Esophagus muscularis mucosa (tissue), 4 donors: ENCODE measurements around the gene NPLOC4. TPM values are rescaled to one million over a fixed set of nuclear protein-coding genes. Genes with fewer than 3 reads are reported as not detected.

Experiments used
- DNase-seq: peaks from one replicate; pipeline ENCODE4 v3.0.0-alpha.2; 2017; ENCODE audit errors: extremely low spot score
- H3K27ac ChIP-seq, 4 donors: fragments of 200-600 bp; sonication (generic); replicated peaks in 1 of 4; 1 replicate in 3 of 4; 2 replicates in 1 of 4; pipeline ENCODE4 v1.5.1; 2016 to 2019; ENCODE audit warnings: mild to moderate bottlenecking in 1 of 4
- H3K27me3 ChIP-seq, 4 donors: fragments of 200-600 bp; sonication (generic); one replicate each; pipeline versions ENCODE4 v1.5.1 to v1.6.0; 2016 to 2019
- H3K36me3 ChIP-seq, 4 donors: fragments of 200-600 bp; sonication (generic); one replicate each; pipeline ENCODE4 v1.5.1; 2016 to 2019
- H3K4me1 ChIP-seq, 4 donors: fragments of 200-600 bp; sonication (generic); one replicate each; pipeline ENCODE4 v1.5.1; 2016 to 2019
- H3K4me3 ChIP-seq, 4 donors: fragments of 200-600 bp; sonication (generic); 1 replicate in 2 of 4; 2 replicates in 2 of 4; pipeline ENCODE4 v1.5.1; 2016 to 2019; ENCODE audit warnings: mild to moderate bottlenecking in 4 of 4, moderate library complexity in 1 of 4
- H3K9me3 ChIP-seq, 4 donors: fragments of 200-600 bp; sonication (generic); 1 replicate in 3 of 4; 2 replicates in 1 of 4; pipeline ENCODE4 v1.5.1; 2016 to 2019
- EP300 ChIP-seq: sonication (generic); formaldehyde crosslinking; IDR thresholded peaks from one replicate; pipeline ENCODE4 v1.6.1; 2017; ENCODE audit warnings: antibody characterized with exemption
- POLR2A ChIP-seq: fragments of 450-650 bp; IDR thresholded peaks from one replicate; pipeline ENCODE4 v1.6.1; 2017; ENCODE audit warnings: antibody characterized with exemption, moderate library complexity, mild to moderate bottlenecking, low read depth
- POLR2AphosphoS5 ChIP-seq, 2 donors: sonication (generic); formaldehyde crosslinking; IDR thresholded peaks; one replicate each; pipeline ENCODE4 v1.6.1; 2017; ENCODE audit warnings: antibody characterized with exemption in 2 of 2
- WGBS: methylation state at CpG from one replicate; pipeline ENCODE4 v1.1.5; 2018; 5-methylcytosine and 5-hydroxymethylcytosine counted together
- intact Hi-C: fragments of 100-400 bp; cut with DNase I; formaldehyde crosslinking; loops from one replicate; pipeline ENCODE4 v1.15.1; 2023
- total RNA-seq, 4 donors: library from RNA; depleted of rRNA; stranded (reverse); fragments of >200 nt; gene quantifications; one replicate each; pipeline versions ENCODE4 v1.1.0 to v1.2.1, GENCODE V29; 2016
- TF ChIP-seq, protein P1 (sequence below), 3 experiments: fragments of 200-600 bp in 2 of 3; fragments of 450-650 bp in 1 of 3; sonication (generic) in 2 of 3; IDR thresholded peaks; one replicate each; pipeline ENCODE4 v1.5.1; 2017 to 2019; ENCODE audit warnings: antibody characterized with exemption in 3 of 3, mild to moderate bottlenecking in 2 of 3, moderate library complexity in 1 of 3

NPLOC4 gene
- total RNA-seq, 4 donors from 2014 or later = 58.1 to 86.6 (median 65.7) TPM

DNA sequence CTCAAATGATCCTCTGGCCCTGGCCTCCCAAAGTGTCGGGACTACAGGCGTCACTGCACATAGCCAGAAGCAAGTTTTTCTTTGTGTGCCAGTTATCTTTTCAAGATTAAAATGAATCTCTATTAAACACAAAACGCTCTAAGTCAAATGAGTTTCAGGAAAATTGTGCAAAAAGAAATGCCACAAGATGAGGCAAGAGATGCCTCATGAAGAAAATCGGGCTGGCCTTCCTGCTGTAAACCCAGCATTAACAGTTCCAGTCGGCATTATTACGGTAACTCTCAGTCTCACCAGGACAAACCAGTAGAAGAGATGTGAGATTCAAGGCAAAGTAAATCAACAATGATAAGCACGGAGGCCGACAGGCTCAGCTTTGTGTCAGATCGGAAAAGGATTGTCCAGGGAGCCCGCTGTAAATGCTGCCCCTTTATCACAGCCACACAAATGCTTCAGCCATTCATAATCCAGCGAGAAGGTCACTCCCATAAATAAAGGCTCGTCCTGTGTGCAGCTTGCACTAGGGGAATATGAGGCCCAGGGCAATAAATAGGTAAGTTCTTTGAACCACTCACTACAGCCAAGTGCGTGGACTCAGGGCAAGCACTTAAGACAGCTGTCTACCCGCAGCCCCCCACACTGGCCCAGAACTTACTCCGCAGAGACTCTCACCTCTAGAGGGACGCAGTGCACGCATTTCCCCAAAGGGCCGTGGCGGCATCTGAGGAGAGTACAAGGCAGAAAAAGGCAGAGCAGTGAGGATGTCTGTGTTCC lies 27.2 kb downstream of the NPLOC4 start:
- Histone ChIP-seq H3K9me3 (no peaks in the 10 kb centered on the region), H3K4me3 (no peak overlapping the region), H3K4me1 (peaks cover 13 to 23% (median 17%) of the 10 kb centered on the region in 4 donors), H3K27me3 (no peaks in the 10 kb centered on the region), H3K36me3 (peaks cover 53 to 88% (median 83%) of the 10 kb centered on the region in 4 donors), H3K27ac (no peak overlapping the region)
- 87% methylated on average over 19 of the region's 19 CpGs for WGBS
- no peak for TF ChIP-seq EP300
- TF ChIP-seq, protein P1, sequence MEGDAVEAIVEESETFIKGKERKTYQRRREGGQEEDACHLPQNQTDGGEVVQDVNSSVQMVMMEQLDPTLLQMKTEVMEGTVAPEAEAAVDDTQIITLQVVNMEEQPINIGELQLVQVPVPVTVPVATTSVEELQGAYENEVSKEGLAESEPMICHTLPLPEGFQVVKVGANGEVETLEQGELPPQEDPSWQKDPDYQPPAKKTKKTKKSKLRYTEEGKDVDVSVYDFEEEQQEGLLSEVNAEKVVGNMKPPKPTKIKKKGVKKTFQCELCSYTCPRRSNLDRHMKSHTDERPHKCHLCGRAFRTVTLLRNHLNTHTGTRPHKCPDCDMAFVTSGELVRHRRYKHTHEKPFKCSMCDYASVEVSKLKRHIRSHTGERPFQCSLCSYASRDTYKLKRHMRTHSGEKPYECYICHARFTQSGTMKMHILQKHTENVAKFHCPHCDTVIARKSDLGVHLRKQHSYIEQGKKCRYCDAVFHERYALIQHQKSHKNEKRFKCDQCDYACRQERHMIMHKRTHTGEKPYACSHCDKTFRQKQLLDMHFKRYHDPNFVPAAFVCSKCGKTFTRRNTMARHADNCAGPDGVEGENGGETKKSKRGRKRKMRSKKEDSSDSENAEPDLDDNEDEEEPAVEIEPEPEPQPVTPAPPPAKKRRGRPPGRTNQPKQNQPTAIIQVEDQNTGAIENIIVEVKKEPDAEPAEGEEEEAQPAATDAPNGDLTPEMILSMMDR (IDR thresholded peaks at IDR 0.05) = no peak
- no peak for TF ChIP-seq POLR2AphosphoS5 (IDR thresholded peaks at IDR 0.05)
- TF ChIP-seq POLR2A = no peak
- intact Hi-C loops = no loop called here
- DNase-seq = no peak

DNA sequence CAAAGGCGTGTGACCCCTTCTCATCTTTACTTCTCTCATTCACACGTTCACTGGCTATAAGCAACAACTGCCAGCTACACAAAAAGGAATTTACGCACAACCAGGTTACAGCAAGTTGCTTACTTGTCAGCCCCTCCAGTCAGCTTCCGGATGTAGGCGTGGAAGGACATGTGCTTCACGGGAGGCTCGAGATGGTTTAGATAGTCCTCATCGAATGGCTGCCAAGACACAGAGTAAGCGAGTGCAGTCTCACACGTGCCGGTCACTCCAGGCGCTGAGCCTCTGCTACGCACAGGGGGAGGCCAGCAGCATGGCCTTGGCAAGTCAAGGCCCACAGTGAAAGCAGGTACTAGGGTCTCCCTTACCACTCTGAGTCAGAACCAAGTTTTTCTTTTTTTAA lies 28.3 kb downstream of the NPLOC4 start:
- Histone ChIP-seq H3K4me1 (peaks cover 3 to 11% (median 6%) of the 10 kb centered on the region in 4 donors), H3K27ac (no peak overlapping the region), H3K36me3 (peaks cover 64 to 96% (median 91%) of the 10 kb centered on the region in 4 donors), H3K27me3 (no peaks in the 10 kb centered on the region), H3K9me3 (no peaks in the 10 kb centered on the region), H3K4me3 (no peak overlapping the region)
- no peak for DNase-seq
- intact Hi-C loops = no loop called here
- WGBS = 93% methylated on average over 12 of the region's 13 CpGs
- TF ChIP-seq EP300 = no peak
- TF ChIP-seq POLR2AphosphoS5 (IDR thresholded peaks at IDR 0.05) = no peak
- TF ChIP-seq, protein P1 (IDR thresholded peaks at IDR 0.05) = no peak
- TF ChIP-seq POLR2A = no peak

DNA sequence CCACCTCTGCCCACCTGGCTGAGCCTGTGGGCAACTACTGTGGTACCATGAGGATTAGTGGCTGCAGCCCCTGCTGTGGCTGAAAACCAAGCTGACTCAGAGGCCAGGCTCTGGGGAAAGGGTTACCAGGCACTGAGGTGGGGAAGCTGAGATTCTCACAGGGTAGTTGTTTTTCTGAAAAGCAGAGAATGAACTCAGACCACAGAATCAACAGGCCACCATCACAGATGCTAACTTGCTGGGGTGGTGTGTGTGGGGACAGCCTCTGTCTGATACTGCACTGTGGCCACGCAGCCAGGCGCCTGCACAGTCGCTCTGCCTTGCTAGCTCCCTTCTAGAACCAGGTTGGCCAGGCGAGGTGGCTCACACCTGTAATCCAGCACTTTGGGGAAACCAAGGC lies 28.8 kb downstream of the NPLOC4 start:
- intact Hi-C loops = no loop called here
- TF ChIP-seq POLR2AphosphoS5 (IDR thresholded peaks at IDR 0.05) (no peak), POLR2A (no peak), EP300 (no peak)
- TF ChIP-seq, protein P1 (IDR thresholded peaks at IDR 0.05) = no peak
- Histone ChIP-seq H3K36me3 (peaks cover 65 to 96% (median 91%) of the 10 kb centered on the region in 4 donors), H3K9me3 (no peaks in the 10 kb centered on the region), H3K27ac (no peak overlapping the region), H3K4me3 (no peak overlapping the region), H3K27me3 (no peaks in the 10 kb centered on the region), H3K4me1 (peaks cover 0 to 7% (median 5%) of the 10 kb centered on the region in 4 donors)
- DNase-seq = no peak
- 89% methylated on average over 4 of the region's 4 CpGs for WGBS

DNA sequence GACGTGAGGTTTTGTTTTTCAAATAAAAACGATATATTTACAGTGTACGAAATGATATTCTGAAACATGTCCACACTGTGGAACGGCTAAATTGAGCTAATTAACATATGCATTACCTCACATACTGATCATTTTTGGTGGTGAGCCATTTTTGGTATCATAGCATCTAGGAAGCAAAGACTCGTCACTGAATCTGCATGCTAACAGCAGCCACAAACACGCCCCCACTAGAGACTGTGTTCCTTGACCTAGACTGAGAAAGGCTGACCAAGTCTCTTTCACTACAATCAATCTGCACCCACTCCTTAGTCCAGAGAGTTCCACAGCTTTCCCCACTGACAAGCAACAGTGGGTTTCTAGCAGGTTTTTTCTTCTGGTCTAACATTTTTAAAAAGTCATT lies 29.5 kb downstream of the NPLOC4 start:
- Histone ChIP-seq H3K4me3 (no peak overlapping the region), H3K36me3 (peaks cover 63 to 96% (median 90%) of the 10 kb centered on the region in 4 donors), H3K27ac (no peak overlapping the region), H3K4me1 (peaks cover 0 to 5% (median 3%) of the 10 kb centered on the region in 4 donors), H3K27me3 (no peaks in the 10 kb centered on the region), H3K9me3 (no peaks in the 10 kb centered on the region)
- DNase-seq = no peak
- 65% methylated on average over 6 of the region's 6 CpGs for WGBS
- no peak for TF ChIP-seq POLR2AphosphoS5 (IDR thresholded peaks at IDR 0.05)
- TF ChIP-seq POLR2A = no peak
- TF ChIP-seq EP300 = no peak
- intact Hi-C loops = no loop called here

DNA sequence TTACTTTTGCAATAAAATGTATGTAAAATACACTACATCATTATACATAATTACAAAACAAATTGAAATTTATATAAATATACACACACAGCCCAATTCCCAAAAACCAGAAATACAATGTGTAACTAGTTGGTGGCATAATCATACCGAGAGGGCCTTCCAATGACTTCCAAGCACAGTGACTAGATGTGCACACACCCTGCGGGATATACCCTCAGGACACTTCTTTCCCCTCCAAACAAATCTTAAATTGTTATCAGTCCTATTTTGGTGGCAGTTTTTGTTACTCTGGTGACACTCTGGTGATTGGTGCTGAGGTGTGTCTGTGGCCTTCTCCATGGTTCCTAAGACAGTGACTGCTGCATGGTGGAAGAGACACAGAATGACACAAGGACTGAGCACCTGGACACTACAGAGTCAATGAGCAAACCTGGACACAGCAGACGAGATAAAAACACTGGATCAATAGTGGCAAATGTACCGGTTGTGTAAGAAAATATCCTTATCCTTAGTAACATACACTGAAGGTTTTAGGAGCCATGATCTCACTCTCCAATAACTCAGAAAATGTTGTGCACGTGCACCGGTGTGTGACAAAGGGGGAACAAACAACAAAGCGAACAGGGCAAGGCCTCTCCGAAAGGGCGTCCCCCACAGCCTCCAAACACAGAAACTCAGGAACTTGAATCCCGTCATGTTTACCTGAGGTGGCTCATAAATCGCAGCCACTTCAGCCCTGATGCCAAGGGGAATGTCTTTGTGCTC lies 32.9 kb downstream of the NPLOC4 start:
- no peak overlapping the region for H3K4me3 ChIP-seq
- H3K36me3 ChIP-seq = peaks cover 60 to 97% (median 79%) of the 10 kb centered on the region in 4 donors
- no peak overlapping the region for H3K27ac ChIP-seq
- no peaks in the 10 kb centered on the region for H3K9me3 ChIP-seq
- TF ChIP-seq POLR2AphosphoS5 (IDR thresholded peaks at IDR 0.05) (no peak), EP300 (no peak), POLR2A (no peak)
- TF ChIP-seq, protein P1 (IDR thresholded peaks at IDR 0.05) = no peak
- no peak for DNase-seq
- 90% methylated on average over 11 of the region's 11 CpGs for WGBS
- intact Hi-C loops = loop anchor here (5.0 kb wide), 1 partner anchor 352 kb away; no protein-coding TSS in a partner anchor
- H3K4me1 ChIP-seq = peaks cover 10 to 19% (median 17%) of the 10 kb centered on the region in 4 donors
- H3K27me3 ChIP-seq = no peaks in the 10 kb centered on the region
